ENCODE measurements around the gene MEAF6. TPM values are rescaled to one million over a fixed set of nuclear protein-coding genes. Genes with fewer than 3 reads are reported as not detected.
"Not testable (repeated sequence)": the region's sequence is repeated elsewhere in the genome, so short reads cannot be mapped to it uniquely, and the experiment has no call there.

MEAF6 gene
- total and polyA plus RNA-seq, 2 of the 8 experiments (the other 6 are each of a cell fraction or from before 2014, with no cell fraction given): 23.0 to 38.8 TPM

DNA sequence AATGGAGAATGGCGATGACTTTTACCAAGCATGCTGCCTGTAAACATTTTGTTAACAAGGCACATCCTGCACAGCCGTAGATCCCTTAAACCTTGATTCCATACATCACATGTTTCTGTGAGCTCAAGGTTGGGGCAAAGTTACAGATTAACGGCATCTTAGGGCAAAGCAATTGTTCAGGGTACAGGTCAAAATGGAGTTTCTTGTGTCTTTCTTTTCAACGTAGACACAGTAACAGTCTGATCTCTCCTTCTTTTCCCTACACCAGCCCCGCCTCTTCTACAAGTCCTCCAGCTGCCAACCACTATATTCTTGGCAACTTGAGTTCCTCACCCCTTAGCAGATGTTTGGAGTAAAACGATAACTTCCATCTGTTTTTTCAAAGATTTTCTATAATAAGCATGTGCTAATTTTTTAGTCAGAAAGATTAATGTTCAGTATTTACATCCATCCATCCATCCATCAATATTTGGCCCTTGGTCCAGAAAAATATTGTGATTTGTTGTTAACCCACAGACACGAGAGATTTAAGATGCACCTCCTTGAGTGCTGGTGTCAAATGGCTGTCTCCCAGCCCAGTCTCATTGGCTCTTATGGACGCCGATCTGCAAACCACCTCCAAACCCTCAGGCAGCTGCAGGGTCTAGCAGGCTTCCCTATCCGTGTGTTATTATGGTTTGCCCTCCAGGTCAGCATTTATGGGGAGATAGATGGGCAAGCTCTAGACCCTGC is 46.0 kb upstream of the MEAF6 start (continued):
- TF ChIP-seq EZH2 (IDR thresholded peaks at IDR 0.05; ENCODE audit: low read depth, low read length, severe bottlenecking) (no peak), SP4 (IDR thresholded peaks at IDR 0.05; ENCODE audit: low read length) (no peak), CBX5 (IDR thresholded peaks at IDR 0.05; ENCODE audit: low read depth, low read length) (no peak), SP2 (IDR thresholded peaks at IDR 0.05; ENCODE audit: low read length) (no peak), TBP (IDR thresholded peaks at IDR 0.05; ENCODE audit: low read depth, low read length) (no peak), ZNF274 (IDR thresholded peaks at IDR 0.05; ENCODE audit: borderline replicate concordance, extremely low read depth, low read length) (no peak), SP1 (IDR thresholded peaks at IDR 0.05; ENCODE audit: low read depth, low read length) (no peak), CREB1 (IDR thresholded peaks at IDR 0.05) (no peak), JUN (IDR thresholded peaks at IDR 0.05; ENCODE audit: low read depth, low read length) (no peak)

GRCh38 chr1:37559957-37560379 is 45.4 kb upstream of the MEAF6 start:
- not testable (repeated sequence) for DNase-seq (ENCODE audit: low read depth in 1 of 2, low spot score in 2 of 2)

More at GRCh38 chr1:37559957-37560379, 45.4 kb upstream of the MEAF6 start:
- H3K56ac ChIP-seq (replicated peaks; ENCODE audit: insufficient read length, low read depth, low read length); H3K9ac ChIP-seq (replicated peaks in 1 of 4; ENCODE audit: extremely low read depth in 1 of 4, low read depth in 3 of 4, low read length in 3 of 4); H4K8ac ChIP-seq (ENCODE audit: extremely low read depth, insufficient read depth, low read length); H3K14ac ChIP-seq (ENCODE audit: insufficient read length); H3K79me2 ChIP-seq (ENCODE audit: control insufficient read depth in 1 of 2, insufficient read depth in 2 of 2, low read length in 2 of 2); H2BK12ac ChIP-seq (ENCODE audit: low read depth, low read length); H3K4me3 ChIP-seq (ENCODE audit: extremely low read depth in 1 of 4, insufficient read depth in 2 of 4, low read depth in 3 of 4, low read length in 4 of 4); H3K4me2 ChIP-seq (ENCODE audit: insufficient read depth in 1 of 2, low read depth in 2 of 2, low read length in 2 of 2); H3K23ac ChIP-seq (ENCODE audit: insufficient read length); H4K5ac ChIP-seq (ENCODE audit: insufficient read length, low read depth, low read length); H3K27me3 ChIP-seq (replicated peaks in 1 of 4; ENCODE audit: control insufficient read depth in 3 of 4, extremely low read depth in 1 of 4, insufficient read depth in 3 of 4, low read length in 3 of 4); H3K18ac ChIP-seq (ENCODE audit: extremely low read depth, low read length); H3K23me2 ChIP-seq (ENCODE audit: low read depth, low read length); H4K91ac ChIP-seq (replicated peaks; ENCODE audit: insufficient read length, low read length); H3K4me1 ChIP-seq (replicated peaks in 1 of 4; ENCODE audit: control insufficient read depth in 3 of 4, insufficient read depth in 4 of 4, low read length in 3 of 4); H2BK15ac ChIP-seq (ENCODE audit: low read length); H3K9me3 ChIP-seq (ENCODE audit: insufficient read depth in 2 of 2, low read depth in 1 of 2, low read length in 1 of 2); H2AFZ ChIP-seq (ENCODE audit: low read length); H4K20me1 ChIP-seq (replicated peaks in 1 of 2; ENCODE audit: control insufficient read depth in 1 of 2, insufficient read depth in 2 of 2, low read length in 2 of 2); H2BK5ac ChIP-seq (ENCODE audit: low read depth, low read length); H2AK5ac ChIP-seq (ENCODE audit: low read depth, low read length); H3K4ac ChIP-seq (replicated peaks; ENCODE audit: insufficient read length, low read depth, low read length); FAIRE-seq; H3K27ac ChIP-seq (ENCODE audit: low read depth, low read length); H2BK20ac ChIP-seq (ENCODE audit: low read length); H2BK120ac ChIP-seq (replicated peaks; ENCODE audit: low read depth, low read length); H3K79me1 ChIP-seq (ENCODE audit: low read depth, low read length): not testable (repeated sequence)
- ChIA-PET POLR2A (ENCODE audit: partially characterized antibody) (interaction anchor here (1.3 kb wide), 1 partner anchor 130 kb away, joined by 3 read pairs; a partner anchor contains a TSS), CTCF (ENCODE audit: partially characterized antibody) (interaction anchor here (1.5 kb wide), 1 partner anchor 105 kb away, joined by 3 read pairs; no protein-coding TSS in a partner anchor)
- peaks cover 0 to 10% (median 3%) of the 10 kb centered on the region in 4 experiments; a peak in 5 of 8 replicates for H3K36me3 ChIP-seq (ENCODE audit: control insufficient read depth in 2 of 4, insufficient read depth in 4 of 4, low read length in 3 of 4)
- WGBS, 2 experiments (ENCODE audit: extremely low coverage in 1 of 2, insufficient coverage in 1 of 2, insufficient read length in 1 of 2, insufficient replicate concordance in 2 of 2, low coverage in 1 of 2, low lambda C conversion rate in 2 of 2, missing lambda C conversion rate in 1 of 2): 82% methylated on average over 12 of the region's 12 CpGs; no CpG with 5 or more reads in 1 of the 2 experiments
